Jurkat, Clone E6-1 (cell line): ENCODE data around the gene GAN. TPM values are rescaled to one million over a fixed set of nuclear protein-coding genes. Genes with fewer than 3 reads are reported as not detected.

Source experiments
- DNase-seq: peaks from one replicate; pipeline ENCODE4 v3.0.0-alpha.2; 2011; ENCODE audit warnings: low read depth, low spot score
- H3K4me3 ChIP-seq: 2 replicates; pipeline ENCODE4 v1.5.1; 2011; ENCODE audit warnings: mild to moderate bottlenecking, low read length, control low read depth, moderate library complexity
- polyA plus RNA-seq: library from polyadenylated mRNA; unstranded; fragments of >200 nt; gene quantifications from one replicate; pipeline ENCODE4 v1.2.1, GENCODE V29; 2012; ENCODE audit warnings: missing spikeins; ENCODE audit not compliant: insufficient read length, insufficient read depth

GAN gene
- polyA plus RNA-seq: 1.2 TPM

GRCh38 chr16:81314603-81315270 is at the start of gene GAN:
Gene GAN, plus strand, starts transcription at chr16:81314962. Its CDS starts 152 bp downstream, at chr16:81315114.
- peak; percentile 93 for DNase-seq
- peak within 1 kb of the TSS; percentile 77 for H3K4me3 ChIP-seq

- no peak overlapping the region for H3K4me3 ChIP-seq
- DNase-seq: no peak
Observed at GRCh38 chr16:81265052-81265451, 49.7 kb upstream of the GAN start.

DNA sequence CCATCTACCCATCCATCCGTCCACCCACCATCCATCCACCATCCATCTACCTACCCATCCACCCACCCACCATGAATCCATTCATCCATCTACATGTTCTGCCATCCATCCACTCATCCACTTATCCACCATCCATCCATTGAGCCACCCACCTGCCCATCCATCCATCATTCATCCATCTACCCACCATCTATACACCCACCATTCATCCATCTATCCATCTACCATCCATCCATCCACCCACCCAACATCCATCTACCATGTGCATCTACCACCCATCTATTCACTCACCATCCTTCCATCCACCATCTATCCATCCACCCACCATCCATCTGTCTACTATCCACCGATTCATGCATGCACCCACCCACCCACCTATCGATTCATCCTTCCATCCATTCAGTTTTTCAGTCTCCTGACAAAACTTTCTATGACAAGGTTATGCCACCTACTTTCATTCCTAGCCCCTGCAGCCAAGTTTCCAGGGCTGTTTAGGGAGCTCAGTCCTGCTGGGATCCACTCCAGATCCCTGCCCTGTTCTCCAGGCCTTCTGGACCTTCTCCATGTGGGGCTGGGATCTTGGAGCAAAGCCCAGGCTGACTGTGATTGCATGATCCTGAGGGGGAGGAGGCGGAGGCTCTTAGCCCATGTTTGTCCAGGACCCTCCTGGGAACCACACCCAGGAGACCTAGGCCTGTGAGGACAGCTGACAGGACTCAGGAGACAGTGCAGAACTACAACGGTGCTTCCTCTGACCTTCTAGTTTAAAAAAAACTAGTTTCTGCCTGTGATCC is 48.9 kb upstream of the GAN start:
- no peak overlapping the region for H3K4me3 ChIP-seq
- no peak for DNase-seq

DNA sequence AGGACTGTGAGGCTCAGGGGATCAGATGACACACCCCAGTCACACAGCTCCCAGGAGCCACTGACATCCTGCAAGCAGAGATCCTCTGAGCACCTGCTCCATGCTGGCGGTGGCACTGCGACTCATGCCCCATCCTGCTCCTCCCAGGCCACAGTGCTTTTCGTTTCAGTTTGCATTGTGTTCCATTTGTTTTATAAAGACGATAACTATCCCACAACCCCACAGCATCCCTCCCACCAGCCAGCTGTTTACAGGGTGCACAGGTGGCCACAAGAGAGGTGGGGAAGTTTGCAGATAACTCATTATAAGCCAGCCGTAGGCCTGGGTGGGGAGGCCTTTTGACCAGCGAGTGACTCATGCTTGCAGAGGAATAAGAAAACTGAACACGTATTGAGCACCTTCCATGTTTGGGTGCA is 48.1 kb upstream of the GAN start:
- no peak overlapping the region for H3K4me3 ChIP-seq
- peak; percentile 25 for DNase-seq

DNA sequence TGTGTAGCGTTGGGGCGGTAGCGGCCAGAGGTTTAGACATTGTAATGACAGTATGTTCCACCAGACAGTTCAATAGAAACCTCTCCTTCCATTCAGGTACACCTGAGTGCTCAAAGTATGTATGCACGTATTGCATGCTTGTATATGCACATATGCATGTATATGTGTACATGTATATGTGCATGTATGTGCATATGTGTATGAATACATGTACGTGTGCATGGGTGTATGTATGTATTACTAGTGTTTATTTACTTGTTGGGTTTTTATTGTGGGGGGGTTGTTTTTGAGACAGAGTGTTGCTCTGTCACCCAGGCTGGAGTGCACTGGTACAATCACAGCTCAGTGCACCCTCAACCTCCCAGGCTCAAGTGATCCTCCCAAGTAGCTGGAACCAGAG is 46.3 kb upstream of the GAN start:
- no peak for DNase-seq
- no peak overlapping the region for H3K4me3 ChIP-seq

DNA sequence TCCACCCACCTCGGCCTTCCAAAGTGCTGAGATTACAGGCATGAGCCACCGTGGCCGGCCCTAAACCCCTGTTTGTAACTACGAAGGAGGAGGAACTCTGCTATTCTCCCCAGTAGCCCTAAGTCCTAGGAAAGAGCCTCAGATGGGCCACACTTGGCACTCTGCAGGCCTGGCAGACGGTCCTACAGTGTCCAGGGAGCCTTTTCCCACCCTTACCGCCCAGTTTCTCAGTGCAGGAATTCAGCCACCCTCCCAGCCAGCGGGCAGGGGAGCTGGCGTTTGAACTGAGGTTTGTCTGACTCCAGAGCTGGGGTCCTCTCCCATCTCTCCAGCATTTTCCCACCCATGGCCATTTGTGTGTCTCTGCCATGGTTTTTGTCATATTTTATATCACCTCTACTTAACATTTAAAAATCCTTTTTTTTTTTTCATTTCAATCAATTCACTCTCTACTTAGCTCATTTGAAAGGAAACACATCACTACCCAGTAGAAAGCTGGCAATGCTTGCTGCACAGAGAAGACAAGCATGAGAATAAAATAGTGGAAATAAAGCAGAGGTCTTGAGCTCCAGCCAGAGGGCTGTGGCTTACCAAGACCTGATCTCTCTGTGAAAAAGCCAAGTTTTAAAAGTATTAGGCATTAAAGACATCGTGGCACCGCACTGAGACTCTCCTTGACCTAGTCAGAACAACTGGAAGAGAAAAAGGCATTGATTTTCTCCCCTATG is 41.4 kb upstream of the GAN start:
- no peak for DNase-seq
- H3K4me3 ChIP-seq: no peak overlapping the region

GRCh38 chr16:81275064-81275532 is 39.7 kb upstream of the GAN start:
- H3K4me3 ChIP-seq: no peak overlapping the region
- no peak for DNase-seq

DNA sequence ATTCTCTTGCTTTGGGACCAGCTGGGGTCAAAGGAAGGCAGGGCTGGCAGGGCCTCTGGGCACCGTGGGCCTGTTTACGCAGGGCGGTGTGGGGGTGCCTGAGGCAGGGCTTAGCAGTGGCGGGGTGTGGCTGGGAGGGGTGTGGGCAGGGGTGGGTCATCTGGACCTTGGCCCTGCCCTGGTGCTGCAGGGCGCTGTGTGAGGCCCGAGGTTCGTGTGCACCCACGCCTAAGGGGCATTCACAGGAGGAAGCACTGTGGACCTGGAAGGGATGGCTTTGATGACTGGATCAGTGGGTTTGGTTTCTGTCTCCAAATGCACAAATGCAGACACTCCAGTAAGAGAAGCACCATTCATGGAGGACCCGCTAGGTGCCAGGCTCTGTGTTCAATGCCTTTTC is 39.0 kb upstream of the GAN start:
- DNase-seq: no peak
- H3K4me3 ChIP-seq: no peak overlapping the region

GRCh38 chr16:81276323-81276722 is 38.4 kb upstream of the GAN start:
- H3K4me3 ChIP-seq: no peak overlapping the region
- DNase-seq: no peak

DNA sequence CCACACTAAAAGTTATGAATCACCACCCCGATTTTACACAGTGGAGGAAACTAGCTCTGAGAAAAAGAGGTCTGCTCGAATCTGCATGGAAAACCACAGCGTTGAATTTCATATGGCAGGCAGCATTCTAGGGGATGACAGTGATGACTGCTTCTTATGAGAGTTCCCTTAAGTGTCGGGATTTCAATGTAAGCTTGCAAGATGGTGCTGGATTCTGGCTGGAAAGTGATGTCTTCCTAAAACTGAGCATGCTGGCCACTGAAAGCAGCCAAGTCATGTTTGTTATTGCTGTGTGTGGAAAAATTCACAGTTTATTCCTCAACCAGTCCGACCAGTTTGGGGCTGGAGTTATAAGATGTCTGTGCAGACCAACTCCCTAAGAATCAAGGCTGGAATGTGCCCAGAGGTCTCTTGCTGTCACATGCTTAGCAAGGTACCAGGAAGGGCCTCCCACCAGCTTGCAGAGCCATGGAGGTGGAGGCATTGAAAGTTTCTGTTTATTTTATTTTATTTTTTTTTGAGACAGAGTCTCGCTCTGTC is 37.2 kb upstream of the GAN start:
- DNase-seq: no peak
- no peak overlapping the region for H3K4me3 ChIP-seq

DNA sequence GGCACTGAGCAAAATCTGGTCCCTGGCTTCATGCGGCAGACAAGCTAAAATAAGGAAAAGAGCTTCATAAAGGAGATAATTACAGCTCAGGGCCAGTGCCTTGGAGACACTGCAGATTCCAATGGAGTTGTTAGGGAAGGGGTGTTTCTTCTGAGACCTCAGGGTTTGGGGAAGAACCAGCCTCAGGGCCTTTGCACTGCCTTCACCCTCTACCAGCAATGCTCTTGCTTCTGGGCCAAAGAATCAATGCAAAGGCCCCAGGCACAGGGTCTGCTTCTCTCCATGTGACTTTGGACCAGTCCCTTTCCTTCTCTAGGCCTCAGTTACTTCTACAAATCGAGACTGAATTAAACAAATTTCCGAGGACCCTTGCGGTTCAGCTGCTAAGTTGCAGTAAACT is 36.2 kb upstream of the GAN start:
- DNase-seq: no peak
- H3K4me3 ChIP-seq: no peak overlapping the region

DNA sequence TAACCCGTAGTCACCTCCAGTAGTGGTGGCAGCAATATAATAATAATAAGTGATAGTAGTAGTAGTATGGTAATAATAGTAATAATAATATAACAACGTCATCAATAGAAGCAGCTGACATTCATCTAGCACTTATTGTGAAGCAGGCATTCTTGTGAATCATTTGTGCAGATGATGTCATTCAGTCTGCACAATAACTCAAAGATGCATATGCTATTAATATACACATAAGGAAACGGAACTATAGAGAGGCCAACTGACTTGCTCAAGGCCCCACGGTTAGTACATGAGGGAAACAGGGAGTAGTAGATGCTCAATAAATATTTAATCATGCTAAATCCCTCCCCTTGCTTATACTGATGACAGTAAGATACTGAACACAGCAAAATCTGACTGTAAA is 35.4 kb upstream of the GAN start:
- no peak overlapping the region for H3K4me3 ChIP-seq

DNA sequence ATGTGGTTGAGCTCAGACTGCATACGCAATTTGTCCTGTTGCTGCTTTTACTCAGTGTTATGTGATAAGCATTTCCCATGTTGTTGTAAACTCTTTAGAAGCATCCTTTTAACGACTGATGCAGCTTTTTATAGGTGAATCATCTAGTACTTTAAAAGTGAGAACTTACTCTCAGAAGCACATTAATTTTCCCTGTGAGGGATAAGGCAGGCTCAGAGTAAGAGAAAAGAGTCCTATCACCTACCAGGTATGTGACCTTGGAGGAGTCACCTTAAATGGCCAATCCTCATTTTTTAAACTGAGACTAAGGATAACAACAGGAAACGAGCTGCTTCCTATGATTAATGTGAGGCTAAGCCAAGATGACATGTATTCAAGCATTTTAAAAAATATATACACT is 34.4 kb upstream of the GAN start:
- no peak overlapping the region for H3K4me3 ChIP-seq
- no peak for DNase-seq

More for the DNA sequence above, 35.4 kb upstream of the GAN start:
- no peak for DNase-seq

DNA sequence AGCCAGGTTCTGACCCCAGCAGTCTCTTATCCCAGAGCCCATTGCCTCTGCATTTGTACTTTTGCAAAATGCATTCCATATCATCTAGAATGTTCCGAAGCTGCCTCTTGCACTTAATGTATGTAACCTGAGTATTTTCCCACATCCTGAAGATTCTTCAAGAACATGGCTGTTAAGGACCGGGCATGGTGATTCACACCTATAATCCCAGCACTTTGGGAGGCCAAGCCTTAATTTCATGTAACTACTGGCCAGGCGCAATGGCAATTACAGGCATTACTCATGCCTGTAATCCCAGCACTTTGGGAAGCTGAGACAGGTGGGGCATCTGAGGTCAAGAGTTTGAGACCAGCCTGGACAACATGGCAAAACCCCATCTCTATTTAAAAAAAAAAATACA is 31.7 kb upstream of the GAN start:
- no peak overlapping the region for H3K4me3 ChIP-seq
- no peak for DNase-seq

DNA sequence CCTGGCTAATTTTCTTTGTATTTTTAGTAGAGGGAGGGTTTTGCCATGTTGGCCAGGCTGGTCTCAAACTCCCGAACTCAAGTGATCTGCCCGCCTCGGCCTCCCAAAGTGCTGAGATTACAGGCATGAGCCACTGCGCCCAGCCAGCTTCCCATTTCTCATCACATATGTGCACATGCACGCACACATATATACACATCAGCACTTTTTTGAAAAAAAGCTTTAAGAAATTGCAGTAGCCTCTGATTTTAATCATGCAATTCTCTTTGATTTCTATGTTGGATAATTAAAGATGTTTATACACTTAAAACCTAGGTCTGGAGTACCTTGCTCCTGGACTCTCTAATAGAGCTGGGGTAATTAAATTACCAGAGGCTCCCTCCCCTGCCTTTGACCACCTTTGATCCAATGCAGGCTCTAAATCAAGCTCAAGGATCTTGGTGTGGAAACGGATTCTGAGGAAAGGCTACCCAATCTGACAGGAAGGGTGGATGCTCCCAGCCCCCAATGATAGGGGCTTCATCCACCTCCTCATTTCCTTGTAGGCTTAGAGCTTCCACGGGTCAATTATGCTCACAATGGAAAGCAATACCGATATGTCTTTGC is 29.7 kb upstream of the GAN start:
- no peak overlapping the region for H3K4me3 ChIP-seq
- no peak for DNase-seq

GRCh38 chr16:81286190-81286589 is 28.6 kb upstream of the GAN start:
- DNase-seq: no peak
- H3K4me3 ChIP-seq: no peak overlapping the region

DNA sequence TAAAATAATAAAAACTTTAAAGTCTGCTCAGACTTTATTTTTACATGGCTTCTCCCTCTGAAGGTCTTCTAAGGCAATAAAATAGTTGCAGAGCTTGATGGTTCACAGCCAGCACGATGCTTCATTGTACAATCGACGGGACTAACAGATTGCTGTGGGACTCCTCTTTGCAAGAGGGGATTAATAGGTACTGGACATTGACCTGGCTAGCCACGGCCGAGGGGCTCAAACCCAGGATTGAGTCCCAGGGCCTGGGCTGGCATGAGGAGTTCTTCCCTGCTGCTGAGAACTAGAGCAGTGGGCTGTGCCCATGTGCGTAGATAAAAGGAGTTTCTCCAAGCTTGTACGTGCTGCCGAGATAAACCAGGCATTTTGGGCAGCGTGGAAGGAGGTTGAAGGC is 23.6 kb upstream of the GAN start:
- H3K4me3 ChIP-seq: no peak overlapping the region
- no peak for DNase-seq

DNA sequence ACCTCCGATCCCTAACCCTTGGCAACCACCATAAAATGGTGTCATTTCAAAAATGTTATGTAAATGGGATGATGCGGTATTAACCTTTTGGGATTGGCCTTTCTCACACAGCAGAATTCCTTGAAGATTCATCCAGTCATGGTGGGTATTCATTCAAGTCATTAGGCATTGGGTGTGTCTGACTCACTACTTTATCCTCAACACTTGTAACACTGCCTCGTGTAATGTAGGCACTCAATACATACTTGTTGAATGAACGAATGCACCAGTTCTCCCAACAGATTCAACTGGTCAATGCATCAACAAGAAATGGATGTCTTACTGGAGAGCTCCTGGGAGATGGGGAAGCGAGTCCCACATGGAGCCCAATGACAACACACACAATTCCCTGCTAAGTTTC is 21.8 kb upstream of the GAN start:
- no peak overlapping the region for H3K4me3 ChIP-seq
- no peak for DNase-seq
